Measurements from ENCODE around the gene MAN2A1.

DNA sequence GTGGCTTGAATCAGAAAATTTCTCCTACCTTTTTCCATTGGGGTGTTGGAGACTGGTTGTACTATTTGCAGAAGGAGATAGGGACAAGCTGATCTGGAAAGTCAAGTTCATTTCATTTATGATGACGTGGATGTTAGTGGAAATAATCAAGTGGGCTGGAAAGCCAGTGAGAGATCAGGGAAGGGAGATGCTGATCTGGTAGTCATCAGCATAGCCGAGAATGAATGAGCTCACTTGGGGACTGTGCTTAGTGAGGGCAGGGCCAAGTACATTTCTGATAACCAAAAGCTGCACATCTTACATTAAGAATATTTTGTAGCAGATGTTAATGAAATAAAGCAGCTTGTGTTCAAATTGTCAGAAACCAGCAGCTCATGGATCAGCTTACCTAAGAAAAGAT, 12.1 kb downstream of the MAN2A1 start:
- TF ChIP-seq, protein P1, sequence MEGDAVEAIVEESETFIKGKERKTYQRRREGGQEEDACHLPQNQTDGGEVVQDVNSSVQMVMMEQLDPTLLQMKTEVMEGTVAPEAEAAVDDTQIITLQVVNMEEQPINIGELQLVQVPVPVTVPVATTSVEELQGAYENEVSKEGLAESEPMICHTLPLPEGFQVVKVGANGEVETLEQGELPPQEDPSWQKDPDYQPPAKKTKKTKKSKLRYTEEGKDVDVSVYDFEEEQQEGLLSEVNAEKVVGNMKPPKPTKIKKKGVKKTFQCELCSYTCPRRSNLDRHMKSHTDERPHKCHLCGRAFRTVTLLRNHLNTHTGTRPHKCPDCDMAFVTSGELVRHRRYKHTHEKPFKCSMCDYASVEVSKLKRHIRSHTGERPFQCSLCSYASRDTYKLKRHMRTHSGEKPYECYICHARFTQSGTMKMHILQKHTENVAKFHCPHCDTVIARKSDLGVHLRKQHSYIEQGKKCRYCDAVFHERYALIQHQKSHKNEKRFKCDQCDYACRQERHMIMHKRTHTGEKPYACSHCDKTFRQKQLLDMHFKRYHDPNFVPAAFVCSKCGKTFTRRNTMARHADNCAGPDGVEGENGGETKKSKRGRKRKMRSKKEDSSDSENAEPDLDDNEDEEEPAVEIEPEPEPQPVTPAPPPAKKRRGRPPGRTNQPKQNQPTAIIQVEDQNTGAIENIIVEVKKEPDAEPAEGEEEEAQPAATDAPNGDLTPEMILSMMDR (IDR thresholded peaks at IDR 0.05): no peak
- TF ChIP-seq POLR2A (IDR thresholded peaks at IDR 0.05) (no peak), EP300 (IDR thresholded peaks at IDR 0.05) (no peak)
